ENCODE measurements around the gene S100A9. TPM values are rescaled to one million over a fixed set of nuclear protein-coding genes. Genes with fewer than 3 reads are reported as not detected.

S100A9 gene
- total RNA-seq, 1 experiment from 2014 or later, result 559 TPM

GRCh38 chr1:153399401-153400055 lies 41.9 kb downstream of the S100A9 start:
- CTCF ChIA-PET, result no interaction called here
- POLR2A ChIA-PET (ENCODE audit: unreplicated experiment), result no interaction called here

GRCh38 chr1:153400244-153400643 lies 42.6 kb downstream of the S100A9 start:
- Histone ChIP-seq H4K20me1 (ENCODE audit: low read length) (no peaks in the 10 kb centered on the region), H3K36me3 (ENCODE audit: low read depth, low read length) (no peaks in the 10 kb centered on the region), H3K27me3 (ENCODE audit: low read length) (peaks cover 88% of the 10 kb centered on the region), H3K9ac (ENCODE audit: low read length) (no peak overlapping the region), H3K4me2 (ENCODE audit: low read length) (no peak overlapping the region), H3K27ac (ENCODE audit: low read length) (no peak overlapping the region), H2AFZ (ENCODE audit: low read length) (no peak overlapping the region), H3K9me2 (replicated peaks; ENCODE audit: low read length) (no peaks in the 10 kb centered on the region), H3K4me1 (ENCODE audit: insufficient read depth, low read length) (peaks cover 5% of the 10 kb centered on the region), H3K79me2 (ENCODE audit: low read length) (no peaks in the 10 kb centered on the region), H3K9me3 (ENCODE audit: low read length) (no peaks in the 10 kb centered on the region), H3F3A (ENCODE audit: low read length, unreplicated experiment) (no peaks in the 10 kb centered on the region), H3K4me3 (ENCODE audit: low read length) (no peak overlapping the region)
- ATAC-seq (peak; percentile 38; the same call in 1 of the 2 replicates), DNase-seq (no peak)
- CTCF ChIA-PET, result no interaction called here
- intact Hi-C loops (cut with micrococcal nuclease), result no loop called here
- no TSS peak for BruUV-seq (replicated peaks)
- TF ChIP-seq EZH2phosphoT487 (IDR thresholded peaks at IDR 0.05; ENCODE audit: borderline replicate concordance, low read length) (no peak), CTCF (conservative IDR thresholded peaks at IDR 0.05; ENCODE audit: low read depth, low read length) (peak; percentile 41; the same call in 1 of the 2 replicates), EZH2 (IDR thresholded peaks at IDR 0.05; ENCODE audit: low read length, unreplicated experiment) (no peak)
- POLR2A ChIA-PET (ENCODE audit: unreplicated experiment), result interaction anchor here (0.7 kb wide), 1 partner anchor 106 kb away, joined by 3 read pairs; no protein-coding TSS in a partner anchor

More at GRCh38 chr1:153399401-153400055, 41.9 kb downstream of the S100A9 start:
- no peaks in the 10 kb centered on the region for H4K20me1 ChIP-seq (ENCODE audit: low read length)
- no peaks in the 10 kb centered on the region for H3K79me2 ChIP-seq (ENCODE audit: low read length)
- no peak overlapping the region for H3K27ac ChIP-seq (ENCODE audit: low read length)
- no peaks in the 10 kb centered on the region for H3K36me3 ChIP-seq (ENCODE audit: low read depth, low read length)
- DNase-seq (no peak), ATAC-seq (no peak)
- H3K9me2 ChIP-seq (replicated peaks; ENCODE audit: low read length), result no peaks in the 10 kb centered on the region
- no peak overlapping the region for H2AFZ ChIP-seq (ENCODE audit: low read length)
- no peak overlapping the region for H3K9ac ChIP-seq (ENCODE audit: low read length)
- H3K9me3 ChIP-seq (ENCODE audit: low read length), result no peaks in the 10 kb centered on the region
- peaks cover 10% of the 10 kb centered on the region for H3K4me1 ChIP-seq (ENCODE audit: insufficient read depth, low read length)
- TF ChIP-seq EZH2phosphoT487 (IDR thresholded peaks at IDR 0.05; ENCODE audit: borderline replicate concordance, low read length) (no peak), CTCF (conservative IDR thresholded peaks at IDR 0.05; ENCODE audit: low read depth, low read length) (no peak), EZH2 (IDR thresholded peaks at IDR 0.05; ENCODE audit: low read length, unreplicated experiment) (no peak)
- no TSS peak for BruUV-seq (replicated peaks)
- intact Hi-C loops (cut with micrococcal nuclease), result no loop called here
- no peaks in the 10 kb centered on the region for H3F3A ChIP-seq (ENCODE audit: low read length, unreplicated experiment)
- no peak overlapping the region for H3K4me2 ChIP-seq (ENCODE audit: low read length)
- H3K4me3 ChIP-seq (ENCODE audit: low read length), result no peak overlapping the region
- peaks cover 83% of the 10 kb centered on the region for H3K27me3 ChIP-seq (ENCODE audit: low read length)

GRCh38 chr1:153401461-153401860 lies 43.8 kb downstream of the S100A9 start:
- CTCF ChIA-PET, result no interaction called here
- Histone ChIP-seq H3K9me2 (replicated peaks; ENCODE audit: low read length) (no peaks in the 10 kb centered on the region), H3K79me2 (ENCODE audit: low read length) (no peaks in the 10 kb centered on the region), H3K4me3 (ENCODE audit: low read length) (no peak overlapping the region), H3F3A (ENCODE audit: low read length, unreplicated experiment) (no peaks in the 10 kb centered on the region), H3K4me2 (ENCODE audit: low read length) (no peak overlapping the region), H3K9me3 (ENCODE audit: low read length) (no peaks in the 10 kb centered on the region), H3K9ac (ENCODE audit: low read length) (no peak overlapping the region), H3K27ac (ENCODE audit: low read length) (no peak overlapping the region), H4K20me1 (ENCODE audit: low read length) (no peaks in the 10 kb centered on the region), H3K4me1 (ENCODE audit: insufficient read depth, low read length) (no peaks in the 10 kb centered on the region), H3K27me3 (ENCODE audit: low read length) (peaks cover 90% of the 10 kb centered on the region), H3K36me3 (ENCODE audit: low read depth, low read length) (no peaks in the 10 kb centered on the region), H2AFZ (ENCODE audit: low read length) (no peak overlapping the region)
- DNase-seq (no peak), ATAC-seq (no peak)
- no peak for TF ChIP-seq EZH2phosphoT487 (IDR thresholded peaks at IDR 0.05; ENCODE audit: borderline replicate concordance, low read length)
- no peak for TF ChIP-seq EZH2 (IDR thresholded peaks at IDR 0.05; ENCODE audit: low read length, unreplicated experiment)
- no peak for TF ChIP-seq CTCF (conservative IDR thresholded peaks at IDR 0.05; ENCODE audit: low read depth, low read length)
- intact Hi-C loops (cut with micrococcal nuclease), result no loop called here
- POLR2A ChIA-PET (ENCODE audit: unreplicated experiment), result no interaction called here
- BruUV-seq (replicated peaks), result no TSS peak
